HL-60 (cell line): ENCODE measurements around the gene VEGFB.

ENCODE experiments used
- DNase-seq, 2 experiments: peaks; one replicate each; pipeline ENCODE4 v3.0.0-alpha.2; 2010 to 2020; ENCODE audit warnings: low read depth in 1 of 2, low spot score in 1 of 2
- H3K27ac ChIP-seq: fragments of 250-450 bp; sonication (Bioruptor Pico); replicated peaks from 2 replicates; pipeline ENCODE4 v1.5.1; 2020; ENCODE audit warnings: mild to moderate bottlenecking, moderate library complexity
- H3K27me3 ChIP-seq: fragments of 250-450 bp; sonication (Bioruptor Pico); 2 replicates; pipeline ENCODE4 v1.5.1; 2021; ENCODE audit warnings: mild to moderate bottlenecking, moderate library complexity; ENCODE audit not compliant: insufficient read depth, poor library complexity, severe bottlenecking
- H3K4me3 ChIP-seq: replicated peaks from 2 replicates; pipeline ENCODE4 v1.5.1; 2011; ENCODE audit warnings: mild to moderate bottlenecking, control low read depth, low read length; ENCODE audit not compliant: insufficient read depth
- GABPA ChIP-seq: IDR thresholded peaks from 2 replicates; pipeline ENCODE4 v1.6.1; 2012; ENCODE audit warnings: low read depth
- POLR2AphosphoS5 ChIP-seq: IDR thresholded peaks from 2 replicates; pipeline ENCODE4 v1.6.1; 2012; ENCODE audit warnings: low read depth
- SPI1 ChIP-seq: IDR thresholded peaks from 2 replicates; pipeline ENCODE4 v1.6.1; 2012; ENCODE audit warnings: low read depth, mild to moderate bottlenecking, borderline replicate concordance
- TF ChIP-seq, protein P1 (sequence below): IDR thresholded peaks from 2 replicates; pipeline ENCODE4 v1.6.1; 2012; ENCODE audit warnings: low read depth; ENCODE audit not compliant: insufficient replicate concordance
- TF ChIP-seq, protein P2 (sequence below): IDR thresholded peaks from one replicate; pipeline ENCODE4 v1.5.1; 2011; ENCODE audit warnings: low read length, control low read depth, inconsistent platforms; ENCODE audit not compliant: insufficient read depth

Gene VEGFB

DNA sequence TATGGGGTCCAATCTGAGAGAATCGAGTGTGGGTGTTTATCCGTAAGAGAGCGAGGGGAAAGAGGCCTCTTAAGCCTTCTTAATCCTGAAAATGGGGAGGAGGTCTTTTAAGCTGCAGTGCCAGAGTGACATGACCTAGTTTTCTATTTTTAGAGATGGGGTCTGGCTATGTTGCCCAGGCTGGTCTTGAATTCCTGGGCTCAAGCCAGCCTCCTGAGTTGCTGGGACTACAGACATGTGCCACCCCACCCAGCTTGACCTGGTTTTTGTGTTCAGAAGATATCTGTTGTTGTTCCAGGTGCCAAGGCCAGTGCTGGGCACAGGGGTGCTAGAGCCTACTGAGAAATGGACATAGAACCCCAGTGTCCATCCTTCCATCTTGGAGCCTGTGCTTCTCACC lies 48.7 kb downstream of the VEGFB start:
- no peak for TF ChIP-seq POLR2AphosphoS5
- TF ChIP-seq, protein P1, sequence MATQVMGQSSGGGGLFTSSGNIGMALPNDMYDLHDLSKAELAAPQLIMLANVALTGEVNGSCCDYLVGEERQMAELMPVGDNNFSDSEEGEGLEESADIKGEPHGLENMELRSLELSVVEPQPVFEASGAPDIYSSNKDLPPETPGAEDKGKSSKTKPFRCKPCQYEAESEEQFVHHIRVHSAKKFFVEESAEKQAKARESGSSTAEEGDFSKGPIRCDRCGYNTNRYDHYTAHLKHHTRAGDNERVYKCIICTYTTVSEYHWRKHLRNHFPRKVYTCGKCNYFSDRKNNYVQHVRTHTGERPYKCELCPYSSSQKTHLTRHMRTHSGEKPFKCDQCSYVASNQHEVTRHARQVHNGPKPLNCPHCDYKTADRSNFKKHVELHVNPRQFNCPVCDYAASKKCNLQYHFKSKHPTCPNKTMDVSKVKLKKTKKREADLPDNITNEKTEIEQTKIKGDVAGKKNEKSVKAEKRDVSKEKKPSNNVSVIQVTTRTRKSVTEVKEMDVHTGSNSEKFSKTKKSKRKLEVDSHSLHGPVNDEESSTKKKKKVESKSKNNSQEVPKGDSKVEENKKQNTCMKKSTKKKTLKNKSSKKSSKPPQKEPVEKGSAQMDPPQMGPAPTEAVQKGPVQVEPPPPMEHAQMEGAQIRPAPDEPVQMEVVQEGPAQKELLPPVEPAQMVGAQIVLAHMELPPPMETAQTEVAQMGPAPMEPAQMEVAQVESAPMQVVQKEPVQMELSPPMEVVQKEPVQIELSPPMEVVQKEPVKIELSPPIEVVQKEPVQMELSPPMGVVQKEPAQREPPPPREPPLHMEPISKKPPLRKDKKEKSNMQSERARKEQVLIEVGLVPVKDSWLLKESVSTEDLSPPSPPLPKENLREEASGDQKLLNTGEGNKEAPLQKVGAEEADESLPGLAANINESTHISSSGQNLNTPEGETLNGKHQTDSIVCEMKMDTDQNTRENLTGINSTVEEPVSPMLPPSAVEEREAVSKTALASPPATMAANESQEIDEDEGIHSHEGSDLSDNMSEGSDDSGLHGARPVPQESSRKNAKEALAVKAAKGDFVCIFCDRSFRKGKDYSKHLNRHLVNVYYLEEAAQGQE = no peak
- no peak for TF ChIP-seq SPI1
- TF ChIP-seq, protein P2, sequence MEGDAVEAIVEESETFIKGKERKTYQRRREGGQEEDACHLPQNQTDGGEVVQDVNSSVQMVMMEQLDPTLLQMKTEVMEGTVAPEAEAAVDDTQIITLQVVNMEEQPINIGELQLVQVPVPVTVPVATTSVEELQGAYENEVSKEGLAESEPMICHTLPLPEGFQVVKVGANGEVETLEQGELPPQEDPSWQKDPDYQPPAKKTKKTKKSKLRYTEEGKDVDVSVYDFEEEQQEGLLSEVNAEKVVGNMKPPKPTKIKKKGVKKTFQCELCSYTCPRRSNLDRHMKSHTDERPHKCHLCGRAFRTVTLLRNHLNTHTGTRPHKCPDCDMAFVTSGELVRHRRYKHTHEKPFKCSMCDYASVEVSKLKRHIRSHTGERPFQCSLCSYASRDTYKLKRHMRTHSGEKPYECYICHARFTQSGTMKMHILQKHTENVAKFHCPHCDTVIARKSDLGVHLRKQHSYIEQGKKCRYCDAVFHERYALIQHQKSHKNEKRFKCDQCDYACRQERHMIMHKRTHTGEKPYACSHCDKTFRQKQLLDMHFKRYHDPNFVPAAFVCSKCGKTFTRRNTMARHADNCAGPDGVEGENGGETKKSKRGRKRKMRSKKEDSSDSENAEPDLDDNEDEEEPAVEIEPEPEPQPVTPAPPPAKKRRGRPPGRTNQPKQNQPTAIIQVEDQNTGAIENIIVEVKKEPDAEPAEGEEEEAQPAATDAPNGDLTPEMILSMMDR = no peak
- no peak for TF ChIP-seq GABPA
- no peak for DNase-seq
- Histone ChIP-seq H3K27ac (no peak overlapping the region), H3K4me3 (no peak overlapping the region), H3K27me3 (no peaks in the 10 kb centered on the region)

DNA sequence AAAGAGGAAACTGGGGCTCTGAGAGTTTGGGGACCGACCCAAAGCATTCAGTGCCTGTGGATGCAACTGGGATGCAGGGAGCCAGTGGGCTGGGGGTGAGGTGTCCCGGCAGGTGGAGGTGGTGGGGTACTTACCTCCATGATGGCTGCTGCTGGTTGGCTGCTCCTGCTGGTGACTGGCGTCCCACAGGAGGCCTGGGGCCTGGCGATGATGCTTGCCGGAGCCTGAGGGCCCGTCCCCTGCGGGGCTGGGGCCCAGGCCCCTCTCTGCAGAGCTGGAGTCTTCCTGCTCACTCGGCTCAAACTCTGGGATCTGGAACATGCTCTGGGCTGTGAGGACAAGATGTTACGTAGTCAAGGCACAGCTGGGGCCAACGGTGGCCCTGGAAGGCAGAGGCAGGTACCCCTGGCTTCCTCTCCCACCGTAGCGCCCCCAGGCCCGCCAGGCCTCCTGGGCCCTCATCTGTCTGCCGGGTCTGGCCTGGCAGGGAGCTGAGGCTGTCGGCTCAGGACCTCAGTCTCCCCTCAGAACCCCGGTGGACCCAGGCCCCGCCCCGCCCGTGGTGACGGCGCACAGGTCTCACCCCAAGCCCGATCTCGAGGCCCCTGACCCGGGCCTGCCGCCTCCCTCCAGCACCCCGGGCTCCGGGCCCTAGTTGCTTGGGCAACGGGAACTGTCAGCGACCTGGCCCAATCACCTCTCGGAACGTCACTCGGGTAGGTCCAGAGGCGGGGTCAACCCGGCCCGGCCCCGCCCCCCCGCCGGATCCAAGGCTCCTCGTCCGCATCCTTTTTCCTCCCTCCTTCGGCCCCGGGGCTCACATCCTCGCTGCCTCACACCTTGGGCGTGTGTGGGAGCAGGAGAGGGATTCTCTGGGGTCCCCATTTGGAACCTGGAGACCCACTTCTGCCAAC lies 49.9 kb downstream of the VEGFB start, which contains the start of gene BAD:
BAD (minus strand) TSS at position 618 of the 914 bp plus-strand sequence; CDS start at position 321, 297 bp downstream.
- H3K4me3 ChIP-seq = peak within 1 kb of the TSS; percentile 79
- H3K27ac ChIP-seq = peak within 1 kb of the TSS; percentile 77
- DNase-seq = peak; percentile 93 to 95
- TF ChIP-seq SPI1 (no peak), GABPA (no peak; the same call in 1 of the 2 replicates), POLR2AphosphoS5 (peak; percentile 21; the same call in 1 of the 2 replicates)
- TF ChIP-seq, protein P1 = no peak
- TF ChIP-seq, protein P2 = no peak
- H3K27me3 ChIP-seq = no peaks in the 10 kb centered on the region

DNA sequence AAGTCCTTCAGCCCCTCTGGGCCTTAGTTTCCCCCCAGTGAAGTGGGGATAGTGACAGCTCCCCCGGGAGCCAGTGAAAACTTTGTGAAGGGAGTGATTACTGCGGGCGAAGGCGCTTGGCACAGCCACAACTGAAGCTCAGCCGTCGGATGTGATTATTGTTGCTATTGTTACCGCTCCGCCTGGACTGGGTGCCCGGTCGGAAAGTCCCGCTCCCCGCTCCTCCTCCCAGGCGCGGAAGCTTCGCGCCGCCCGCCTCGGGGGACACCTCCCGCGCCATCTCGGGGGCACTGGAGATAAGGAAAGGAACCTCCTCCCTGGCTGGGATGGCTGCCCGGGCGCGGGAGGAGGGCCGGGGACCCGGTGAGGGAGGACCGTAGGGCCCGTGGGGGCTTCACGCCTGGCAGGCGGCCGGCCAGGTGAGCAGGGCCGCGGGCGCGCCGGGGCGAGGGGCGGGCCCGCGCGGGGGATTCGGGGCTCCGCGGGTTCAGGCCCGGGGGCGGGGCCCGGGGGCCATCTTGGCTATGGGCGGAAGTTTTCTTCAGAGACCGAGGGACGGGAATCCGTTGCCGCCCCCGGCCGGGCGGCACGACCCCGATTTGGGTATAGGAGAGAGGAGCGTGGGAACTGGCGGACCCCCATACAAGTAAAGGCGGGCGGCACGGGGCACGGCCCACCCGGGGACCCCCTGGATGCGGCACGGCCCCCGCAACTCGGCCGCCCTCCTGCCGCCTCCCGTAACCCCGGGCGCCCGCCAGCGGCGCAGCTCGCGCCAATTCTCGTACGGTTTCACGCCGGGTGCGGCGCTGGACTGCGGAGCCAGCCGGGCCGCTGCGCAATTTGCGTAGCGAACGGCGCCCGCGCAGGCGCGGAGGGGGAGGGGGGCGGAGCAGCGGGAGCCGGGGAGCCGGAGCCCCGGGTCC lies 50.8 kb downstream of the VEGFB start, which contains the start of gene GPR137:
GPR137 (plus strand) TSS at position 887 of the 923 bp plus-strand sequence. CDS start 677 bp downstream, outside the sequence.
- Histone ChIP-seq H3K27me3 (peaks cover 1% of the 10 kb centered on the region), H3K4me3 (peak within 1 kb of the TSS; percentile 79), H3K27ac (peak within 1 kb of the TSS; percentile 77)
- TF ChIP-seq GABPA (no peak), POLR2AphosphoS5 (peak; percentile 13; the same call in 1 of the 2 replicates)
- peak; percentile 69 to 84 for DNase-seq
